ENCODE data around the gene HKDC1.

The HKDC1 gene

DNA sequence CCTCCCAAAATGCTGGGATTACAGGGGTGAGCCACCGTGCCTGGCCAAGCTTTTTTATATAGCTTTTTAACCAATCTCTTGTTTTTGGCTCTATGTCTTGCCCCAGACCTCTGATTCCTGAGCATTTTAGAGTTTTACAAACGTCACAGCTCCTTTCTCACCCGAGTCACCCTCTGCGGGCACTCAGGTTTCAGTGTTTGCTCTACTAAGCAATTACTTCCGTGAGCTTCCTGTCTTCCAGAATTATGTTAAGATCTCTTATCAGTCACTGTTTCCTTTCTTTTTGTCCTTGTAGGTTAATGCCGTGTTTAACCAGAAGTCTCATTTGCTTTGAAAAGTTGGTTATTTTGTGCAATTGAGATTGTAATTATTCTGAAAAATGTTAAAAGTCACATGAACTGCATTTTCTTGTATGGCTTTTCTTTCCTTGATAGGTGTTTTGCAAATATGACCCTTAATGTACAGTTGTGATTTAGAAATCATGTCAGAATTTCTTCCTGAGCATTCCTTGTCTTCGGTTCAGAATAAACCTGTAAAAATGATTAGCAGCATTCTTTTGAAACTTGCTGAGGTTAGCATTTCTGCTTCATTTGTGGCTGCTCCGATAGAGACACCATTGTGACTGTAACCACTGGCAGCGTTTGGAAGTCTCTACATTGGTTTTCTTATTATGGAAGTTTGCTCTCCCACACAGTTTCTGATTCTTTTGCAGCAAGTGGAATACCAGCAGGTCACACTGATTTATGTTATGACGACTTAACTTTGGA is 4.5 kb upstream of the HKDC1 start:
- no peak for DNase-seq (ENCODE audit: low read depth in 2 of 3, low spot score in 1 of 3)

DNA sequence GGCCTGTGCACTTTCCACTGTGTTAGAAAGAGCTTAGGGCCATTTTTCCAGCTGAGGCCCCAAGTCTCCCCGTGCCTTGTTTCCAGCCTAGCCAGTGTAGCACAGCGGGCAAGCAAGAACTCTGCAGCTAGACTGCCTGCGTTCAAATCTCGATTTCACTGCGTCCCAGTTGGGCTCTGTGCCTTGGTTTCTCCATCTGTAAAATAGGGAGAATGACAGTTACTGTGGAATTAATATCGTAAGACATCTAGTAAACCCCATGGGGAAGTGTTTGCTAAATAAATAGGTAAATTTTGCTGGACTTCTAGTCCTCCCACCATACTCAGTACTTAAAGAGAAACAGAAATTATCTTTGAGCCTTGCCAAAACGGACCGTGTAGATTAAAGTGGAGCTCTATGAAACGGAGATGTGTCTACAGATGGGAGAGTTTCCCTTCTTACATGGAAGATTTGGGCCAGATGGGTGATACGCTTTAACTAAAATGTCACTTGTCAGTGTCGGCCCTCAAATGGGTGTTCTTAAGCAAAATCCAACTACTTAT is 3.5 kb upstream of the HKDC1 start:
- DNase-seq (ENCODE audit: low read depth in 2 of 3, low spot score in 1 of 3) = no peak

DNA sequence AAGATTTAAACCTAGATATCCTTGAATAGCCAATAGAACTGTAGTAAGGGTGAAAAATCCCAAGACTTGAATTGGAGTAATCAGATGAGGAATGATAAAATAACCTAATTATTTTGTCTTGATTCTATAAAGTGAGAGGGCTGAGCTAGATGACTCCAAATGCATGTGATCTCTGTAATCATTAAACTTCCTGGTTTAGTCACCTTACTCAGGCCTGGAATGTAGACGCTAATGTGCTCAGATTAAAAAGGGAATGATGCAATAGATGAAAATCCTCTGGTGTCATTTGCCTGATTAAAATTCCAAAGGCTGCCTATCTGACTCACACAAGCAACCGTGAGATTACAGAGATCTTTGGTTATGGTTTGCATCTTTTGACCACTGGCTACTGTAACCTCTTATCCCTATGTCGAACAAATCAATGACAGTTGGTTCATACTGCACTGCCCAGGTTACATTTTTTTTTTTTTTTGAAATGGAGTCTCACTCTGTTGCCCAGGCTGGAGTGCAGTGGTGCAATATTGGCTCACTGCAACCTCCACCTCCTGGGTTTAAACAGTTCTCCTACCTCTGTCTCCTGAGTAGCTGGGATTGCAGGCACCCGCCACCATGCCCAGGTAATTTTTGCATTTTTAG is 2.9 kb upstream of the HKDC1 start:
- DNase-seq (ENCODE audit: low read depth in 2 of 3, low spot score in 1 of 3) = no peak

DNA sequence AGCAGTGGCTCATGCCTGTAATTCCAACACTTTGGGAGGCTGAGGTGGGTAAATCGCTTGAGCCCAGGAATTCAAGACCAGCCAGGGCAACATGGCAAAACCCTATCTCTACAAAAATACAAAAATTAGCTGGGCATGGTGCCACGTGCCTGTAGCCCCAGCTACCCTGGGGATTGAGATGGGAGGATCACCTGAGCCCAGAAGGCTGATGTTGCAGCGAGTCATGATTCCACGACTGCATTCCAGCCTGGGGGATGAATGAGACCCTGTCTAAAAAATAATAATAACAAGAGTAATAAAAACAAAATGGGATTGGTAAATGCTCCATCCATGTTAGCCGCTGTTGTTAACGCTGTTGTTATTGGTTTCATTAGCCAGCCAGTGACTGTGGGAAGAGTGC is 1.3 kb upstream of the HKDC1 start:
- DNase-seq (ENCODE audit: low read depth in 2 of 3, low spot score in 1 of 3) = no peak

DNA sequence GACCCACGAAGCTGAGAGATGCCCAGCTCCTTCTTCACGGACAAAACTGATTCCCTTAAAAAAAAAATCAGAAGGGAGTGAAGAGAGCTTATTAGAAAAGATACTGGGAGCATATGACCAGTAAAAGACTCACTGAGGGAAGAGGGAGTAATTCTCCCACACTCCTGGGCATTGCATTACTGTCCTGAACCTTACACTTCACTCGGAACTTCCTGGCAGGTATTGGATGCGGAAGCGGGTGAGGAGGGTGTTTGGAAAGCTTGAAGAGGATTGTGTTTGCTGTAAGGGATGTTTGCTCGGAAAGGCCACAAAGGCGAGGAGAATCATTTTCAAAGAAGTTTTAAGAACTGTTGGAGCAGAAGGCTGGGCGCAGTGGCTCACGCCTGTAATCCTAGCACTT is 375 bp downstream of the HKDC1 start:
- DNase-seq (ENCODE audit: low read depth in 2 of 3, low spot score in 1 of 3) = no peak

DNA sequence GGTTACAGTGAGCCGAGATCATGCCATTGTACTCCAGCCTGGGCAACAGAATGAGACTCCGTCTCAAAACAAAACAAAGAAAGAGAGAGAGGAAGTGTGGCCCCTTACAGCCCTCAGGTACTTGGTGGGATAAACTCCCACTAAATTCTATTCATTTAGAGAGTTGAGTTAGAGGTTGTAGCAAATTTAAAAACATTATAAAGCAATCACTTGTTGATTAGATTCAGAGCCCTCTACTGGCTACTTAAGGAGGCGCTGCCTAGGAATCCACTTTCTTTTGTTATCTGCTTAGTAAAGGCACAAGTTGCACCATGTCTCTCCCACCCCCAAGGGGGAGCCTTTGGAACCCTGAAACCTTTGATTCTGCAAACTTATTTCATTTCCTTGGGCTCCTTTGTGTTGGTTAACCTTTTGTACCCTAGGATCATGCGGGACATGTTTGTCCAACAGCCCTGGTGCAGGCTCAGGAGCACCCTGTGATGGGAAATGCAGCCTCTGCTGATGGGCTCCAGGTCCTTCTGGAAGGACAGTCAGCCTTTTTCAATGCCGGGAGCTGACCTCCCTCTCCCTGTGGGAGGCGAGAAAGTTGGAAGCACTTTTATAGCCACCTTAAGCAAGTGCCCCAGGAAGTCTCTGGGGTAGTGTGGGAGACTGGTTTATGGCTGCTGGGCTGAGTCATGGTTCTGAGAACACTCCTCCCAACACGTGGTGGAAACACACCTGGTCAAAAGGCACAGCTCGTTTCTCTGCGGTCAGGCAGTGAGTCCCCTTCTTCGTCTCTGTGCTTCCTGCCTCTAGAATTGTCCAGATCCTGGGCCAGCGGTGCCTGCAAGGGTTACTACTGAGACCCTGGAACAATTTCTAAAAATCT is 2.3 kb downstream of the HKDC1 start:
- DNase-seq (ENCODE audit: low read depth in 2 of 3, low spot score in 1 of 3) = peak; percentile 67 to 75 (median 72)

DNA sequence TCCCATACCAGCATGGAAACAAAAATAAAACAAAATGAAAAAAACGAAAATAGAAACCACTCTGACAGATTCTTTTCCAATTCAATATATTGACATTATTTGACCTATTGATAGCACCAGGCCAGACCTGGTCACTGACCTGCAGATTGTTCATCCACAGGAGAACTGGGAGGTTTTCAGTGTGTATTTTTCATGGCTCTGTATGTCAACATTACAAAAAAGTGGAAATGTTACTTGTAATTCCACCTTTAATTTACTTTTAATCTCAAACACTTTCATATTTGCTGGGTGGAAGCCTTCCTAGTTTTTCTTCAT is 2.9 kb downstream of the HKDC1 start:
- DNase-seq (ENCODE audit: low read depth in 2 of 3, low spot score in 1 of 3) = no peak

DNA sequence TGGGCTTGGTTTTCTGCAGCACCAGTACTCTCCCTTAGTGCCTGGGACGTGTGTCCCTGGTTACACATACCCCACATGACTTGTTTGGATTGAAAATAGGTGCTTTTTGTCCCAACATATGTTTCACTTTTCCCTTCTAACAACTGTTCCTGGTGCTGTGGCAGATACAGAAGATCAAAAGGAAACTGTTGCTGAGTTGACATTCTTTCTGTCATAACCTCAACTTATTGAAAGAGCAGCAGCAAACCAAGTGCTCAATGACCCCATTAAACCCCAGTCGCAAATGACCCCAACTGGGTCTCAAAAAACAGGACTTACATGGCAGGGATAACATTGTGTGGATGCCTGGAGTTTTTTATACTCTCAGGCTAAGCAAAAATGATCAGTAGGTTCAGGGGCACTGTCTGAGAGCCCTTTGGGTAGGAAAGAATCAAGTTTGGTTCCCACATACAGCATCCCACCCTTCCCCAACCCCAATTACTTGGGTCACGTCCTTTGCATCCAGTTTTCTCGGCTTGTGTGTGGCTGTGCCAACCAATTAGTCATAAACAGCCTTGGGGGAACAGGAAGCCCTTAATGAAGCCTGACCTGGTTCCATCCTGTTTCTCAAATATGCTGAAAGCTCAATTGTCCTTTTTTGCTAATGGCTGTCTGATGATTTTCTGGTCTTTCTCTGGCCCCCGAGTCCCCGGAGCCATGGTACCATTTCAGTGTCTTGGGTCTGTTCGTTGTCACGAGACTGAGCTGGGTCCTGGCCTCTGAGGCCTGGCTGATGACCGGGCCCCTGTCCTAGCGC is 4.9 kb downstream of the HKDC1 start:
- no peak for DNase-seq (ENCODE audit: low read depth in 2 of 3, low spot score in 1 of 3)

DNA sequence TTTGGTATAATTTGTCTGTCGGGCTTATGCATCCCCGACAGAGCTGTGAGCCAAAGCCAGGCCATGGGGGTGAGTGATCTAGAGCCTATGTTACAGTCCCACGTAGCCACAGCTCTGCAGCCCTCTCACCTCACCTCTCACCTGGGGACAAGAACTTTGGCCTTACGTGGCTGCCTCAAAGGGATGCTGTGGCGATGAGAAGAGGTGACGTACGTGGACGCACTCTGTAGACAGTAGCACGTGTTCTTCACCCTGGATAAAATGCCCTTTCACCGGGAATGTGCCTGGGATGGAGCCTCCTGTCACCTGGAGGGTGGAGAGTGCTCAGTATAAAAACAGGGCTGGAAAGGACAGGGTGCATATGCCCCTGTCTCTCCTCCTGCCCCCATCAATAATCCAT is 5.5 kb downstream of the HKDC1 start:
- no peak for DNase-seq (ENCODE audit: low read depth in 2 of 3, low spot score in 1 of 3)

DNA sequence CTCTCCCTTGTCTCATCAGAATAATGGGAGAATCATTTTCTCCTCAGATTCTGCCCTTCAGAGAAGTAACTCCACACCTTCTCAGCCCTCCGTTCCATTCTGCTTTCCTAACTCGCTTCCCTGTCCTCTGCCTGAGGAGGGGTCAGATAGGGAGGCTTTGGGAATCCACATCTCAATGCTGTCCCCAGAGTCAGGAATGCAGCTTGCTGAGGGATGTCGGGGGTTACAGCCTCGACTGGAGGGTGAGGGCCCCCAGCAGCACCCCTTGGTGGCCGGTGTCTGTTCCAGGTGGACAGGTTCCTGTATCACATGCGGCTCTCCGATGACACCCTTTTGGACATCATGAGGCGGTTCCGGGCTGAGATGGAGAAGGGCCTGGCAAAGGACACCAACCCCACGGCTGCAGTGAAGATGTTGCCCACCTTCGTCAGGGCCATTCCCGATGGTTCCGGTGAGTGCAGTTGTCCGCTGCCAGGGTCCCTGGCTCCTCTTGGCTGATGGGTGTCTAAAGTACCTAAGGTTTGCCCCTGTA is 6.9 kb downstream of the HKDC1 start:
- no peak for DNase-seq (ENCODE audit: low read depth in 2 of 3, low spot score in 1 of 3)

DNA sequence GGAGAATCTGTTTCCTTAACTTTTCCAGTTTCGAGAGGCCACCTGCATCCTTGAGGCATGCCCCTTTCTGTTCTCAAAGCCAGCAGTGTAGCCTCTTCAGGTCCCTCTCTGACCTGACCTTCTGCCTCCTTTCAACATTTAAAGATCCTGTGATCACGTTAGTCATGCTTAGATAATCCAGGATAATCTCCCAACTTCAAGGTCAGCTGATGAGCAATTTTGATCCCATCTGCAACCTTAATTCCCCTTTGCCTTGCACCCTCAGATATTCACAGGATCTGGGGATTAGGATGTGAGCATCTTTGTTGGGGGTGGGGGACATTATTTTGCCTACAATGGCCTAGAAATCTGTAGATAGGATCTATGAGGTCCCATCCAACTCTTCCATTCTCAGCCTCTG is 8.0 kb downstream of the HKDC1 start:
- no peak for DNase-seq (ENCODE audit: low read depth in 2 of 3, low spot score in 1 of 3)

DNA sequence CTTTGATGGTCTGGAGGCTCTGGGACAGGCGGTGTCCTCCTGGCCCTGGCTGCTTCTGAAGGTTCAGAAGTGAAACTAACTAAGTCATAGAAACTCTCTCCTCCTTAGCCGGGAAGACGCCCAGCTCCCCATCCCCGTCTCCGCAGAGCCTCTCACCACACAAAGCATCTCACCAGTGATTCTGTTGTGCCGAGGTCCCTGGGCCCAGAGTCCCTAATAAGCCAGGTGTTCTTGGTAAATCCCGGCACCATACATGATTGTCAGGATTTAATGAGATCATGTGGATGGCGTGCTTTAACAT is 9.4 kb downstream of the HKDC1 start:
- no peak for DNase-seq (ENCODE audit: low read depth in 2 of 3, low spot score in 1 of 3)

DNA sequence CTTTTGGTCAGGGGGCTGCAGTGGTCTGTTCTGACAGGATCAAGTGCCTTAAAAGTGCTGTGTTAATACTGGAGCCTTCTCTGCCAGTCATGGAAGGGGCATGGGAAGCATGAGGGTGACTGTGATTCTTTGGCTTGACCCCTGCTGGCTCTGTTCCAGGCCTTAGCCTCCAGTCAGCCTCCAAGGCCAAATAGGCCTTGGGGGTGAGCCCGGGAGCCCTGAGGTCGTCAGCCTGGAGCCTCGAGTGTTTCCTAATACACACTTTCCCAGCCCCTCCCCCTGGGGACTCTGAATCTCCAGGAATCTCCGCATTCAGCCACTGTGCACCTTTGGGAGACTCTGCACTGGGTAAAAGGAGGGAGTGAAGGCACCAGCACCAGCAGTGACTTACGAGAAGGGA is 10.0 kb downstream of the HKDC1 start:
- no peak for DNase-seq (ENCODE audit: low read depth in 2 of 3, low spot score in 1 of 3)

DNA sequence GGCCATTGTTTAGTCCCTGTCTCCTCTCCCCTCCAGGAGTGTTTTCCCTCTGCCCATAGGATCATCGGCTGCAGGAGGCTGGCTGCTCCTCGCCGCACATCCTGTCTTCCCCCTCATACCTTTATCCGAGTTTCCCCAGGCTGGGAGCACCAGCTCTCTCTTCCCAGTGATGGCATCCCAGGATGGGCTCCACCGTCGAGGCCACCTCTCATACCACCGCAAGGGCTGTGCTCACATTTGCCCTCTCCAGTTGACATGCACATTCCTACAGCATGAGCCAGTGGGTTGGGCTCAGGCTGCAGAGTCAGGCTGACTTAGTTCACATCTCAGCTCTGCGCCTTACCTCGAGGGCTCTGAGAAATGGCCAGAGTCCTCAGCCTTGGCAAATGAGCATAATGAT is 12.1 kb downstream of the HKDC1 start:
- DNase-seq (ENCODE audit: low read depth in 2 of 3, low spot score in 1 of 3) = no peak

DNA sequence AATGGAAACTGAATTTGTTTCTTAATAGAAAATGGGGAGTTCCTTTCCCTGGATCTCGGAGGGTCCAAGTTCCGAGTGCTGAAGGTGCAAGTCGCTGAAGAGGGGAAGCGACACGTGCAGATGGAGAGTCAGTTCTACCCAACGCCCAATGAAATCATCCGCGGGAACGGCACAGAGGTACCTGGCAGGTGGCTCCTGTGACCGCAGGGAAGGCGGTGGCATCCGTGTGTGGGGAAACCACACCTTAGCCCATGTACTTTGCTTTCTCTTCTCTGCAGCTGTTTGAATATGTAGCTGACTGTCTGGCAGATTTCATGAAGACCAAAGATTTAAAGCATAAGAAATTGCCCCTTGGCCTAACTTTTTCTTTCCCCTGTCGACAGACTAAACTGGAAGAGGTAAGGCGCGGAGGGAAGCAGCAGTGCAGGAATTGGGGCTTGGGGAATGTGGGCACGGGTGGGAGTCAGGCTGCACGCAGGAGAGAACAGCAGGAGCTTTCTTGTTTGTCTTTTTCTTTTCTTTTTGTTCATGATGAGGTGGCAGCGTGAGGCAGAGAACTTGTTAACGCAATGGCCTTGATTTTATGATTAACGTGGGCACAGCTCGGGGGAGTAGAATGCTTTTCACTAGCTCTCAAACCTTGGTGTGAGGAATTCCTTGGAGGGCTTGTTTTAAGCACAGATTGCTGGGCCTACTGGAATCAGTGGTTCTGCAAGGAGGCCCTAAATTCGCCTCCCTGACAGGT is 12.8 kb downstream of the HKDC1 start:
- DNase-seq (ENCODE audit: low read depth in 2 of 3, low spot score in 1 of 3) = no peak

DNA sequence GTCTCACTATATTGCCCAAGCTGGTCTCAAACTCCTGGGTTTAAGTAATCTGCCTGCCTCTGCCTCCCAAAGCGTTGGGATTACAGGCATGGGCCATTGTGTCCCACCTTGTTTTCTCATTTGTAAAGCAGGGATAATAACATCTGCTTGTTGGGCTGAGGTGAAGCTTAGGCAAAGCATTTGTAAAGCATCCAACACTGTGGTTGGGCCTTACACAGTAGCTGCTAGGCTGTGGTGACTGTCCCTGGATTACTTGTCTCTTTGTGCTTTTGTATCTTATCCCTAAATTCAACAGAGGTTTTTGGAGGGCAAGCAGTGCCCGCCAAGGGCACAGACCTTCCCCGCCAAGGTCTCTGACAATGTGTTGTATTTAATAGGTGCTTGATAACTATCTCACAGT is 14.3 kb downstream of the HKDC1 start:
- no peak for DNase-seq (ENCODE audit: low read depth in 2 of 3, low spot score in 1 of 3)

DNA sequence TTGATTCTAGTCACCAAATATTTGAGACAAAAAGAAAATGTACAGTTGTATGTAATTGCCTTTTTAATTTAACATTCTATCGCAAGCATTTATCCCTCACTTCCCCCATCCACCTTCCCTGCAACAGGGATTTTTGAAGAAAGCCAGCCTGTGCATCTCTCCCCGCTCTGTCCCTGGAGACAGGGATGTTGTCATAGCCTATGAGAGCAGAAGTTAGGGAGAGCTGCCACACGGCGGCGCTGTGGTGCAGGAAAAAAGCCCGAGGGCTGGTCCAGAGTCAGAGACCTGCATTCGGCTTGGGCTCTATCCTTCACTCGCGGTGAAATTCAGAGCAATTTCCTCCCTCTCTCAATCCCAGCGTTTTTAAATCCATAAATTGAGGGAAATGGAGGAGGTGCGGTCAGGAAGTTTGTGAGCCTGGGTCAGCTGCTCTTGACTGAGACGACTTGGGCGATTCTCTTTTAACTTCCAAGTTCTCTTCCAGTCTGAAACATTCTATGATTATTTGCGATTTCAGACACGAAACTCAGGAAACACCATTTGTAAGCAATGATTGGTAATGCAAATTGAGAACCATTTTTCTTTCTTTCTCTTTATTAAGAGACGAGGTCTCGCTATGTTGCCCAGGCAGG is 17.5 kb downstream of the HKDC1 start:
- DNase-seq (ENCODE audit: low read depth in 2 of 3, low spot score in 1 of 3) = peak; percentile 81 to 92 (median 82)

DNA sequence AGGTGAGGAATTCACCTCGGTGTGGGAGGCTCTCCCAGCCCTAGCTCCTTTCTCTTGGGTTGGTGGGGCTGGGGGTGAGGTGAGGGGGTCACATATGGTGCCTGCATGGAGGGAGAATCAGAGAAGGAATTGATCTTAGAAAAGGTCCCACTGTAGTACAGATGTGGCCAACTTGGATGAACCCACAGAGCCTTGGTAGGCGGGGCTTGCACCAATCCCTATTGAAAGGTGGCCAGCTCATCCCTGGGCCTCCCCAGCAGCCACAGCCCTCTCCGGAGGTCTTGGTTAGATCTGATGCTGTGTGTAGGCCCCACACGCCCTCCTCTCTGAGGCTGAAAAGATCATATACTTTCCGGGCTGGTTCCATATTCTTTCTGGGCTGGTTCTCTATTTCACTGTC is 19.0 kb downstream of the HKDC1 start:
- no peak for DNase-seq (ENCODE audit: low read depth in 2 of 3, low spot score in 1 of 3)

DNA sequence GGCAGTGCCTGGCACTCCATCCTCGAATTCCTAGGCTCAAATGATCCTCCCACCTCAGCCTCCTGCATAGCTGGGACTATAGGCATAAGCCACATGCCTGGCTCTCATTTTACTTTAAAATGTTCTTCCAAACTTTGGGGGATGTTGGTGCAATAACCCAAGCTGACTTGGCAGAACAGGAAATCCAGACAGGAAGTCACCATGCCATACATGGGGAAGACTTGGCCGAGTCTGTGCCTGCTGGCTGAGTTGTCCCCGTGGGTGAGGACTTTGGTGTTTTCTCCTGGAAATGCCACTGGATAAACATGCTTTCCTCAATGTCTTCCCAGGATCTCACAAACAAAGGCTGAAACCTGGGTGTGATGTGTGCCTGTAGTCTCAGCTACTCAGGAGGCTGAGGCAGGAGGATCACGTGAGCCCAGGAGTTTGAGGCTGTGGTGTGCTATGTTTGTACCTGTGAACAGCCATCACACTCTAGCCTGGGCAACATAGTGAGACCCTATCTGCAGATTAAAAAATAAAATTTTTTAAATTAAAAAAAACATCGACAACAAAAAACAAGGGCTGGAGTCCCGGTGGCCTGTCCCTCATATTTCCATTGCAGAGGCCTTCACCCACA is 19.8 kb downstream of the HKDC1 start:
- no peak for DNase-seq (ENCODE audit: low read depth in 2 of 3, low spot score in 1 of 3)

DNA sequence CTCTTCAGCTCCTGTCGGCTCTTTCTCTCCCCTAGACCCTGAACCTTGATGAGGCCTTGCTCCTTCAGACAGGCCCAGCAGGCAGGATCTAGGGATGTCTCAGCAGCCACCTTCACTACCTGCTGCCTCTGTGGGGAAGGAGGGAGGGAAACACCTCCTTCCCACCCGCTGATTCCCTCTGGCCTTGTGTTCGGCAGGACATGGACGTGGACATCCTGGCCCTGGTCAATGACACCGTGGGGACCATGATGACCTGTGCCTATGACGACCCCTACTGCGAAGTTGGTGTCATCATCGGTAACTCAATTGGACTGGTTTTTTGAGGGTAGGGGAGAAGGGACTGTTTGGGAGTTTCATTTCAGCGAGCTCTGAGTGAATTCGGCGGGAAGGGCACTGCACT is 20.3 kb downstream of the HKDC1 start:
- no peak for DNase-seq (ENCODE audit: low read depth in 2 of 3, low spot score in 1 of 3)
